Fibroblast of skin of abdomen (primary cell): Measurements from ENCODE around the gene CDKAL1.
"Not testable (repeated sequence)": the region's sequence is repeated elsewhere in the genome, so short reads cannot be mapped to it uniquely, and the experiment has no call there.

ENCODE experiments used
- DNase-seq: peaks from one replicate; pipeline ENCODE4 v3.0.0-alpha.2; 2013

CDKAL1 gene

GRCh38 chr6:20801595-20801994 is 267.3 kb downstream of the CDKAL1 start:
- no peak for DNase-seq

GRCh38 chr6:20802596-20802995 is 268.3 kb downstream of the CDKAL1 start:
- no peak for DNase-seq

- no peak for DNase-seq
These were observed 270.8 kb downstream of the CDKAL1 start for GRCh38 chr6:20805021-20805420.

GRCh38 chr6:20806669-20807068 is 272.4 kb downstream of the CDKAL1 start:
- DNase-seq, result no peak

- no peak for DNase-seq
These were observed 274.2 kb downstream of the CDKAL1 start for GRCh38 chr6:20808439-20808838.

- DNase-seq, result no peak
These were observed 274.7 kb downstream of the CDKAL1 start for GRCh38 chr6:20808924-20809323.

- no peak for DNase-seq
These were observed 276.5 kb downstream of the CDKAL1 start for GRCh38 chr6:20810727-20811108.

- peak; percentile 98 for DNase-seq
These were observed 277.0 kb downstream of the CDKAL1 start for GRCh38 chr6:20811109-20811761.

- no peak for DNase-seq
These were observed 278.5 kb downstream of the CDKAL1 start for GRCh38 chr6:20812776-20813175.

- DNase-seq, result no peak
These were observed 280.2 kb downstream of the CDKAL1 start for GRCh38 chr6:20814494-20814893.

- no peak for DNase-seq
These were observed 281.9 kb downstream of the CDKAL1 start for GRCh38 chr6:20816126-20816525.

- no peak for DNase-seq
These were observed 283.6 kb downstream of the CDKAL1 start for GRCh38 chr6:20817806-20818320.

GRCh38 chr6:20819774-20820400 is 285.6 kb downstream of the CDKAL1 start:
- no peak for DNase-seq

- peak; percentile 31 for DNase-seq
These were observed 292.1 kb downstream of the CDKAL1 start for GRCh38 chr6:20826378-20826777.

GRCh38 chr6:20827798-20828197 is 293.5 kb downstream of the CDKAL1 start:
- peak; percentile 65 for DNase-seq

GRCh38 chr6:20830576-20830975 is 296.3 kb downstream of the CDKAL1 start:
- DNase-seq, result no peak

GRCh38 chr6:20831251-20831650 is 297.0 kb downstream of the CDKAL1 start:
- not testable (repeated sequence) for DNase-seq

GRCh38 chr6:20833881-20834515 is 299.7 kb downstream of the CDKAL1 start:
- no peak for DNase-seq

- DNase-seq, result no peak
These were observed 301.2 kb downstream of the CDKAL1 start for GRCh38 chr6:20835315-20836010.

- DNase-seq, result no peak
These were observed 302.9 kb downstream of the CDKAL1 start for GRCh38 chr6:20837189-20837588.

- no peak for DNase-seq
These were observed 303.9 kb downstream of the CDKAL1 start for GRCh38 chr6:20838113-20838512.

GRCh38 chr6:20839630-20840029 is 305.4 kb downstream of the CDKAL1 start:
- no peak for DNase-seq

GRCh38 chr6:20840675-20841074 is 306.4 kb downstream of the CDKAL1 start:
- DNase-seq, result peak; percentile 56
